Epithelial cell of proximal tubule (primary cell): ENCODE results near the gene MCTP1. TPM values are rescaled to one million over a fixed set of nuclear protein-coding genes. Genes with fewer than 3 reads are reported as not detected.

Experiments used
- DNase-seq: peaks from one replicate; pipeline ENCODE4 v3.0.0-alpha.2; 2011; ENCODE audit warnings: low read depth
- H3K4me3 ChIP-seq: 2 replicates; pipeline ENCODE4 v1.5.1; 2011; ENCODE audit warnings: low read depth, mild to moderate bottlenecking, low read length
- total RNA-seq: library from RNA; depleted of rRNA; stranded (reverse); fragments of >200 nt; gene quantifications from 2 replicates; pipeline ENCODE4 v1.2.3, GENCODE V29; 2015
- TF ChIP-seq, protein P1 (sequence below): conservative IDR thresholded peaks from 2 replicates; pipeline ENCODE4 v1.5.1; 2012; ENCODE audit warnings: low read depth, mild to moderate bottlenecking, low read length

The MCTP1 gene
- total RNA-seq, 1 donor from 2014 or later: 9.7 TPM

DNA sequence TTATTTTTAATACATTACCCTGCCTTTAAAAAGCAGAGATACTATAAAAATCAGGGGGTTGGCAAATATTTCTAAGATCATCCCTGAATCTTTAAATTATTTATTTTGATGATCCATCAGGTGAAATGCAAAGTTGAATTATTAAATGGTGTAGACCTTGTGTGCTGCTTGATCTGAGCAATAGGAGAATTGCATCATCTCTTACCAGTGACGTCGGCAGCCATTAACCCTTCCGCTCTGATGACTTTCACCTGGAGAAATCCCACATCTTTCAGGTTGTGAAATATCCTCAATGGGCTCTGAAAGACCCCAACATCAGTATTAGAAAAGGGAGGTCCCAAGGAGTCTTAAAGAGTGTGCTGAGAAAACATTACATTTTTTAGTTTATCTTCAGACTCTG, 396.2 kb downstream of the MCTP1 start:
- DNase-seq: no peak
- TF ChIP-seq, protein P1, sequence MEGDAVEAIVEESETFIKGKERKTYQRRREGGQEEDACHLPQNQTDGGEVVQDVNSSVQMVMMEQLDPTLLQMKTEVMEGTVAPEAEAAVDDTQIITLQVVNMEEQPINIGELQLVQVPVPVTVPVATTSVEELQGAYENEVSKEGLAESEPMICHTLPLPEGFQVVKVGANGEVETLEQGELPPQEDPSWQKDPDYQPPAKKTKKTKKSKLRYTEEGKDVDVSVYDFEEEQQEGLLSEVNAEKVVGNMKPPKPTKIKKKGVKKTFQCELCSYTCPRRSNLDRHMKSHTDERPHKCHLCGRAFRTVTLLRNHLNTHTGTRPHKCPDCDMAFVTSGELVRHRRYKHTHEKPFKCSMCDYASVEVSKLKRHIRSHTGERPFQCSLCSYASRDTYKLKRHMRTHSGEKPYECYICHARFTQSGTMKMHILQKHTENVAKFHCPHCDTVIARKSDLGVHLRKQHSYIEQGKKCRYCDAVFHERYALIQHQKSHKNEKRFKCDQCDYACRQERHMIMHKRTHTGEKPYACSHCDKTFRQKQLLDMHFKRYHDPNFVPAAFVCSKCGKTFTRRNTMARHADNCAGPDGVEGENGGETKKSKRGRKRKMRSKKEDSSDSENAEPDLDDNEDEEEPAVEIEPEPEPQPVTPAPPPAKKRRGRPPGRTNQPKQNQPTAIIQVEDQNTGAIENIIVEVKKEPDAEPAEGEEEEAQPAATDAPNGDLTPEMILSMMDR: no peak
- no peak overlapping the region for H3K4me3 ChIP-seq

GRCh38 chr5:94885931-94886330, 399.0 kb downstream of the MCTP1 start:
- DNase-seq: no peak
- TF ChIP-seq, protein P1: no peak
- no peak overlapping the region for H3K4me3 ChIP-seq

GRCh38 chr5:94884311-94884710, 400.6 kb downstream of the MCTP1 start:
- TF ChIP-seq, protein P1: no peak
- no peak for DNase-seq
- no peak overlapping the region for H3K4me3 ChIP-seq

DNA sequence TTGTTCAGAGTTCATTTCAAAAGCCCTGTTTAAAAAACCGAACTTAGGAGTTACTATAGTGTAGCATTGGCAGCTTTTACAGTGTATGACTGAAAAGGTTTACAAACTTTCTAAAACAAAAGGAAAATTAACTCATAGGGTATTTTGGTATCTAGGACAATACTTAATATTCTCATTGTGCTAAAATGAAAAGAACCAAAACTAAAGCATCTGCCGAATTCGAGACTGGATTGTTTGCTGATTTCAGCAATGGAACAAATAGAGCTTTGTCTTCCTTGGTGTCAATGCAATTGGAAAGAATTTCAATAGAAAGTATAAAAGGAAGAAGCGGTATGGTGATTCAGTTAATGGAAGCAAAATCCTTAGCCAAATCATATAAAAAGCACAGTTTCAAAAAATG, 412.4 kb downstream of the MCTP1 start:
- H3K4me3 ChIP-seq: no peak overlapping the region
- TF ChIP-seq, protein P1: no peak
- DNase-seq: no peak

- DNase-seq: no peak
- no peak overlapping the region for H3K4me3 ChIP-seq
- TF ChIP-seq, protein P1: no peak
These were observed 414.2 kb downstream of the MCTP1 start for GRCh38 chr5:94870511-94871183.

DNA sequence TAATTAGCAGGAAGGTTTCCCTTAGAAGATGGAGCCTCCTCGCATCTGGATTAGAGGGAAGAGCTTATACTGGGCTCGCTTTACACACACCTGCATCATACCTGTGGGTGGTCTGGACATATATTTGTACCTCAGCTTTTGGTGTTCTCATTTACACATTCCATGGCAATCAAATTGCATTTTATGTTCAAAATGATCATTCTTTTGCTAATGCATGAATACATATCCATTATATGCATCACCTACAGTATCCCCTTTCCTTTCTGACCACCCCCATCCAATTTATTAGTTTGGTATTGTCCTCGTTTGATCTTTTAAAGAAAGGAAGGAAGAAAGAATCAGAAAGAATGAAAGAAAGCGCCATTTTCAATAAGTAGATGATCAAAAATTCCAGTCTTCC, 415.0 kb downstream of the MCTP1 start:
- DNase-seq: no peak
- TF ChIP-seq, protein P1: no peak
- no peak overlapping the region for H3K4me3 ChIP-seq

DNA sequence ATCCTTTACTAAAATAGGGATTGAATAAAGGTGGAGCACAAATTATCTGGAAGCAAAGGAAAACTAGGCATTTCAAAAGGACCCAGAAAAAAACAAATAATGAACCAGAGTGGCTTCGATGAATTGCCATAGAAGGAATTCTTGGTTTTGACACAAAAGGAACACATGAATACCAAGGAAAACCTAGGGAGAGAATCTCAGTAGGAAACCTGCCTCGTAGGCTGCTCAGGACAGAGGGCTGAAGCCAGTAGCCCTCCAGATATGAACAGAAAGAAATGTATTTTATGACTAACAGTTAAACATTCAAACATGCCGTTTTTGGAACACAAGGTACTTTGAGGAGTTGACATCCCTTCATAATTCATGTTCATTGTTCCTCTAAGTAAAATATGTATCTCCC, 420.9 kb downstream of the MCTP1 start:
- H3K4me3 ChIP-seq: no peak overlapping the region
- TF ChIP-seq, protein P1: no peak
- DNase-seq: no peak
